ENCODE results near the gene CUTC.

DNA sequence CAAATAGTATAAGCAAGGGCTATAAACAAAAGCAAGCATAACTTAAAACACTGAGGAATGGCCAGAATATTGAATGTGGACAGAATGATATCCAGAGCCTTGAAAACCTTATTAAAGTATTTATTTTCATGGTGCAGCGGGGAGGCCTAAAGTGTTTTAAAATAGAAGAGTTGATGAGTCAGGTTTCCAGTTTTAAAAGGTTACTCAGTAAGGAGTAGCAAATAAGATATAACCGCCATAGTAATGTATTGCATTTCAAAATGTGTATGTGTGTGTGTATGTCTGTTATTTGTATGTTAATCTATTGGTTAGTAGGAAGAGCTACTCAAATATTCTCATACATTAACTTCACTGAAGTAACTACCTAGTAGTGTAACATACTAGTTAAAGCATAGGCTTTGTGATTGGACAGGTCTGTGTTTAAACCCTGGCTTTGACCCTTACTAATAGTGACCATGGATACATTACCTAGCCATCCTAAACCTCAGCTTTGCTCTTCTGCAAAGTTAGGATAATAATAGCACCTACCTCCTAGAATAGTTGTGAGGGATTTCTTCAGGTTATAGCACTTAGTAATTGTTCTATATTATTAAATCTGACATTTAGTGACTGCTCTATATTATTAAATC, 16.9 kb downstream of the CUTC start:
- TF ChIP-seq, protein P1, sequence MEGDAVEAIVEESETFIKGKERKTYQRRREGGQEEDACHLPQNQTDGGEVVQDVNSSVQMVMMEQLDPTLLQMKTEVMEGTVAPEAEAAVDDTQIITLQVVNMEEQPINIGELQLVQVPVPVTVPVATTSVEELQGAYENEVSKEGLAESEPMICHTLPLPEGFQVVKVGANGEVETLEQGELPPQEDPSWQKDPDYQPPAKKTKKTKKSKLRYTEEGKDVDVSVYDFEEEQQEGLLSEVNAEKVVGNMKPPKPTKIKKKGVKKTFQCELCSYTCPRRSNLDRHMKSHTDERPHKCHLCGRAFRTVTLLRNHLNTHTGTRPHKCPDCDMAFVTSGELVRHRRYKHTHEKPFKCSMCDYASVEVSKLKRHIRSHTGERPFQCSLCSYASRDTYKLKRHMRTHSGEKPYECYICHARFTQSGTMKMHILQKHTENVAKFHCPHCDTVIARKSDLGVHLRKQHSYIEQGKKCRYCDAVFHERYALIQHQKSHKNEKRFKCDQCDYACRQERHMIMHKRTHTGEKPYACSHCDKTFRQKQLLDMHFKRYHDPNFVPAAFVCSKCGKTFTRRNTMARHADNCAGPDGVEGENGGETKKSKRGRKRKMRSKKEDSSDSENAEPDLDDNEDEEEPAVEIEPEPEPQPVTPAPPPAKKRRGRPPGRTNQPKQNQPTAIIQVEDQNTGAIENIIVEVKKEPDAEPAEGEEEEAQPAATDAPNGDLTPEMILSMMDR (IDR thresholded peaks at IDR 0.05) = no peak
- no peak for TF ChIP-seq POLR2A (IDR thresholded peaks at IDR 0.05)

All from Peyer's patch (tissue), 4 donors.